Loucy (cell line): ENCODE measurements around the gene MRPS10.

Experiments
- CTCF ChIP-seq: fragments of 200-600 bp; sonication (generic); conservative IDR thresholded peaks from 2 replicates; pipeline ENCODE4 v1.5.1; 2014; ENCODE audit warnings: mild to moderate bottlenecking, antibody characterized with exemption, low read length
- EZH2phosphoT487 ChIP-seq: fragments of 200-600 bp; IDR thresholded peaks from 2 replicates; pipeline ENCODE4 v1.6.1; 2018; ENCODE audit warnings: antibody characterized with exemption, mild to moderate bottlenecking, moderate library complexity, borderline replicate concordance

- TF ChIP-seq CTCF (no peak), EZH2phosphoT487 (no peak)
These were observed 41.6 kb upstream of the MRPS10 start for GRCh38 chr6:42259286-42259685.
